NCI-H2081 (cell line): ENCODE measurements around the gene C1QTNF8.

Source experiments
- DNase-seq, 2 experiments: peaks; one replicate each; lab custom pipeline; 2025; lab: John Stamatoyannopoulos, UW

C1QTNF8 gene, protein sequence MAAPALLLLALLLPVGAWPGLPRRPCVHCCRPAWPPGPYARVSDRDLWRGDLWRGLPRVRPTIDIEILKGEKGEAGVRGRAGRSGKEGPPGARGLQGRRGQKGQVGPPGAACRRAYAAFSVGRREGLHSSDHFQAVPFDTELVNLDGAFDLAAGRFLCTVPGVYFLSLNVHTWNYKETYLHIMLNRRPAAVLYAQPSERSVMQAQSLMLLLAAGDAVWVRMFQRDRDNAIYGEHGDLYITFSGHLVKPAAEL

GRCh38 chr16:1096169-1097082, at the start of gene C1QTNF8:
C1QTNF8 (minus strand) TSS chr16:1096244; CDS start chr16:1094922, 1,322 bp downstream.
- no peak for DNase-seq

- DNase-seq: no peak
These were observed 49.5 kb upstream of the C1QTNF8 start for GRCh38 chr16:1145383-1146100.

GRCh38 chr16:1144476-1145382, 48.7 kb upstream of the C1QTNF8 start:
- DNase-seq: no peak

DNA sequence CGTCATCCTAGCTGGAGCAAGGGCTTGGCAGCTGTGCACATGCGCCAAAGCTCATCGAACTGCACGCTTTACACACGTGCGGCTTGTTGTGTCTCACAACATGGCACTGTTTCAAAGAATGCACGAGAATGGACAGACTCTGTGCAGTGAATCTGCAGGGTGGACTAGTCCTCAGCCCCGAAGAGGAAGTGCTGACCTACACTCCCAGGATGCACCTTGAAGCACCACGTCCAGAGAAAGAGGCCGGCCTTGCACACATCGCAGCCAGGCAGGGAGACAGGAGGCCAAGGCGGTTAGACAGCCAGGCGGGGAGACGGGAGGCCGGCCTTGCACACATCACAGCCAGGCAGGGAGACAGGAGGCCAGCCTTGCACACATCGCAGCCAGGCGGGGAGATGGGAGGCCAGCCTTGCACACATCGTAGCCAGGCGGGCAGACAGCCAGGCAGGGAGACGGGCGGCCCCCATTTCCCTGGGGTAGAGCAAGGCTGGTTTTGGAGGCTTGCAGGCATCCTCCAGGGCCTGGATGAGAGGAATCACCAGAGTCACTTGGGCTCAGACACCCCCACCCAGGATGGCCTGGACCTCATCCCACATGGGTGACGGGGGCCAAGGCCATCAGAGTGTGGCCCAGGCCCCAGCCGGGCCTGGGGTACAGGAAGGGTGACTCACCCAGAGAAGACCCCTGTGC, 47.9 kb upstream of the C1QTNF8 start:
- no peak for DNase-seq

DNA sequence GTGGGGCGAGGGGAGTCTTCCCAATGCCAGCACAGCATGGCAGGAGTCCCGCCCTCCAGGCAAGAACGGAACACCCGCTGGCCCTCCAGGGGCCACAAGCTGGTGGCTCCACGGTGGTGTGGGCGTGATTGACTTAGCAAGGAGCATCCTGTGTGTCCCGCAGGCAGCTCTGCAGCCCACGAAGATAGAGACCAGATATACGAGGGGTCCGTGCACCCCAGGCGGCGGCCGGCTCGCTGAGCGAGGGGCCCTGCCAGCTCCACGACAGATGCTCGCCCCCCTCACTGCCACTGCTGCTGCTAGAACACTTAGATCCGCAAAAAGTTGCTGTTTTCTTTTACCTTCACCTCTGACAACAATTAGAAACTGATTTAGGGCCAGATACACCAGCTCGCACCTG, 46.9 kb upstream of the C1QTNF8 start:
- no peak for DNase-seq

DNA sequence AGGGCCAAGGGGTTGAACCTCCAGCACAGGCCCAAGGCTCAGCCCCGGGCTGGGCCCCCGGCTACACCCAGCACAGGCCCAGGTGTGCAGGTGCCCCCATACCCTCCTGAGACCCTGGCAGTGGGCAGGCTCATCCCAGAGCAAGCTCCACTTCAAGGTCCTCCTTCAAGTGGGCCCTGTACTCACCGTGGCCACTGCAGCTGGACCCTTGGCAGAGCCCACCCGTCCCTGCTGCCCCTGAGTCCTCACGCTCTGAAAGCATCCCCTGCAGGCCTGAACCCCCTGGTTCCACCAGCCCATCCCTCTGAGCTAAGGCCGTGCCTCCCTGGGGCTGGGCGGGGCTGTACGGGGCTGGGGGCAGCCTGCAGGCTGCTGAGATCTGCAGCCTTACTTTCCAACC, 45.7 kb upstream of the C1QTNF8 start:
- no peak for DNase-seq

GRCh38 chr16:1141191-1141590, 45.1 kb upstream of the C1QTNF8 start:
- DNase-seq: no peak

GRCh38 chr16:1140582-1141162, 44.6 kb upstream of the C1QTNF8 start:
- DNase-seq: no peak

DNA sequence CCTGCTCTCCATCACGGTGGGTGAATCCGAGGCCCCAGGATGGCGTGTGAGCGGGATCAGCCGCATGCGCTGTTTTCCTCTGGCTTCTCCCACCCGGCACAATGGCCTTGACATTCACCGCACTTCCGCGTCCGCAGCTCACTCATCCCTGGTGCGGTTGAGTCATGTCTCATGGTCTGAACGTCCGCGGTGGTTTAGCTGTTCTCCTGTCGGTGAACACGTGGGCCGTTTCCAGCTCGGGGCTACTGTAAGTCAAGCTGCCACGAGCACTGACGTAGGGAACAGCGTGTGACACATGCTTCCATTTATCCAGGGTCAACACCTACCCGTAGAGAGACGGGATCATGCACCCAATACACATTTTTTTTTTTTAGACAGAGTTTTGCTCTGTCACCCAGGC, 41.6 kb upstream of the C1QTNF8 start:
- DNase-seq: no peak

DNA sequence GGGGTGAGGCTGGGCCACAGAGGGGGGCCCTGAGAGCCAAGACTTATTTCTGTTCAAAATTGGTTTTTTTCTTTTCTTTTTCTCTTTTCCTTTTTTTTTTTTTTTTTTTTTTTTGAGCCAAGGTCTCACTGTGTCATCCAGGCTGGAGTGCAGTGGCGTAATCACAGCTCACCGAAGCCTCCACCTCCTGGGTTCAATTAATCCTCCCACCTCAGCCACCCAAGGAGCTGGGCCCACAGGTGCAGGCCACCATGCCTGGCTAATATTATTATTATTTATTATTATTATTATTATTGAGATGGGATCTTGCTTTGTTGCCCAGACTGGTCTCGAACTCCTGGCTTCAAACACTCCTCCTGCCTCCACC, 39.4 kb upstream of the C1QTNF8 start:
- DNase-seq: no peak

DNA sequence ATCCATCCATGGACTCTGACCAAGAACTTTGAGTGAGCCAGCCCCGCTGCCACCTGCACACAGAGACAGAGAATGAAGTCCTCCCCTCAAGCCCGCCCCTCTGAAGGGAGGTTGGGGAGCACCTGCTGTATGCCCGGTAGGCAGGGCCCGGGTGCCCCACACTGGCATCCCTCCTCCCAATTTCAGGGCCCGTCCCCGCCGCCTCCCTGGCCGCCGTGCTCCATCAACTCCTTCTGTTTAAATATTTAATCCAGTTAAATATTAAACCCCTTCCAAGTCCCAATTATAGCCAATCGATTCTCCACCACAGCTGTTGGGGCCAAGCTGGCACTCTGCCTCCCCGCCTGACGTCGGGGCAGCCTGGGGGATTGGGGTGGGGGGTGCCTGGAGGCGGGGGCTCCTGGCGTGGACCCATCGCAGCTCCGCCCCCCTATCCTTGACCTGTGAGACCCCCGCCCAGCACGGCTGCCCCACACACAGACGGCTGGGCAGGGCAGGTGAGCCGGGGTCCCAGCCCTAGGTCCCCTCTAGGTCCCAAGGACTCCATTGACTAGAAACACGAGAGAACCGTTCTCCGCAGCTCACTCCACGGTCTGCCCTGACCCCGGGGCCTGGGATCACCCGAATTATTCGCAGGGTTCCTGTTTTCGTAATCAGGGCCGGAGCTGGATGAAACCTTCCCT, 38.9 kb upstream of the C1QTNF8 start:
- no peak for DNase-seq

DNA sequence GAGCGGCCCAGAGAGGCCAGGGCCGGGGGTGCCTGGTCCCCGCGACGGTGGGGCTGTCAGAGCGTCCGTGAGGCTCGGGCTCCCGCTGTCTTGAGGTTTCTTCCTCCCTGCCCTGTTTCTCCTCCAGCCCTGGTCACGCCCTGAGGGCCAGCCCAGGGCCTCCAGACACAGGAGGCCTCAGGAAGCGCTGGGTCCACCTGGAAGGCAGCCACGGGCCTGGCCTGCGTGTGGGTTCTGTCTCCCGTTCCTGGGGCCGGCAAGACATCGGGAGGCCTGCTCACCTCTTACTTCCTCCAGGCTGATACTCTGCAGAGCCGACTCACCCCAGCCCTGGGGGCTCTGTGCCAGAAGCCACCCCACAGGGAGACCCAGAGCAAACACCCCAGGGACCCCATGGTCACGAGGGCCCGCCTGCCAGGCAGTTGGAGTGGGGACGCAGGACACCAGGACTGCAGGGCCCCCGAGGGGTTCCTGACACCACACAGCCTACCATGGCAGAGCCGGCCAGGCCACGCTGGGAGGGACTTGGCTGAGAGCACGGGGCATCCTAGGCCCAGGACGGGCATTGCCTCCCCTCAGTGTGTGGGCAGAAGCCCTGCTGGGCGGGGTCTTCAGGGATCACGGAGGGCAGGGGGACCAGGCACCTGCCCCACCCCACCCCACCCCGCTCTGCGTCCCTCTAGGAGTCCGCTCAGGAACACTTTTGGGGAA, 37.9 kb upstream of the C1QTNF8 start:
- DNase-seq: no peak

- no peak for DNase-seq
These were observed 37.2 kb upstream of the C1QTNF8 start for GRCh38 chr16:1133271-1133670.

DNA sequence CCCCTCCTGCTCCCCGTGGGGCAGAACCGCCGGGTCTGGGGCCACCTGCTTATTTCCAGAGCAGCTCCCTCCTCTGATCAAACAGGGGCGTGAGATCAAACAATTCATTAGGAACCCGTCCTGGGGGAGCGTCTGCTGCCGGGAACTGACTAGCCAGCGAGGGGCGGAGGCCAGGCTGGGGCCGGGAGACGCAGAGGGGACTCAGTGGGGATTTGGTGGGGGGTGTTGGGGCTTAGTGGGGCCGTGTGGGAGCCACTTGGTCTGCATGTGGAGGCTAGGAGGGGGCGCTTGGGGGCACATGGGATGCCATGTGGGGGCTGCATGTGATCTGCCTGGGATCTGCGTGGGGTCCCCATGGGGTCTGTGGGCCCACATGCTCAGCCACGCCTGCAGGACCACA, 36.4 kb upstream of the C1QTNF8 start:
- no peak for DNase-seq

DNA sequence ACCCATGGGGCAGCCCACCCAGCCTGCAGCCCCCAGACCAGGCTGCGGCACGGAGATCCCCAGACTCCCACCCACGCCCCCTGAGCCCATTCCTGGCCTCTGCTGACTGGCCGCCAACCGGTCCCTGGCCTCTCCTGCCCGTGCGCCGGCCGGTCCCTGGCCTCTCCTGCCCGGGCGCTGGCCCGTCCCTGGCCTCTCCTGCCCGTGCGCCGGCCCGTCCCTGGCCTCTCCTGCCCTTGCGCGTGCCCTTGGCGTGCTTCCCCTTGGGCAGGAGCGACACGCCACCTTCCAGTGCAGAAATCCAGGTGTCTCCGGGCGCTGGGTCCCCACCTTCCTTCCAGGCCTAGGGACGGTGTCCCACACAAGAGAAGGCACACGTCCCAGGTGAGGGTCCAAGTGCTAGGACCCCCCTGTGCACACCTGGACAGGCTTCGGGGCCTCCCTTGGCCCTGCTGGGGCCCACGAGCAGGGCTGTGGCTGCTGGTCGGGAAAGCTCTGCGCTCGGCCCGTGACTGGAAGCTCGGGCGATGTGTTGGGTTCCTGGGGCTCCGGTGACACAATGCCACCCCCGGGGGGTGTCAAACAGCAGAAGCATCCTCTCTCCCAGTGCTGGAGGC, 35.4 kb upstream of the C1QTNF8 start:
- DNase-seq: no peak

GRCh38 chr16:1130382-1130781, 34.3 kb upstream of the C1QTNF8 start:
- DNase-seq: no peak

DNA sequence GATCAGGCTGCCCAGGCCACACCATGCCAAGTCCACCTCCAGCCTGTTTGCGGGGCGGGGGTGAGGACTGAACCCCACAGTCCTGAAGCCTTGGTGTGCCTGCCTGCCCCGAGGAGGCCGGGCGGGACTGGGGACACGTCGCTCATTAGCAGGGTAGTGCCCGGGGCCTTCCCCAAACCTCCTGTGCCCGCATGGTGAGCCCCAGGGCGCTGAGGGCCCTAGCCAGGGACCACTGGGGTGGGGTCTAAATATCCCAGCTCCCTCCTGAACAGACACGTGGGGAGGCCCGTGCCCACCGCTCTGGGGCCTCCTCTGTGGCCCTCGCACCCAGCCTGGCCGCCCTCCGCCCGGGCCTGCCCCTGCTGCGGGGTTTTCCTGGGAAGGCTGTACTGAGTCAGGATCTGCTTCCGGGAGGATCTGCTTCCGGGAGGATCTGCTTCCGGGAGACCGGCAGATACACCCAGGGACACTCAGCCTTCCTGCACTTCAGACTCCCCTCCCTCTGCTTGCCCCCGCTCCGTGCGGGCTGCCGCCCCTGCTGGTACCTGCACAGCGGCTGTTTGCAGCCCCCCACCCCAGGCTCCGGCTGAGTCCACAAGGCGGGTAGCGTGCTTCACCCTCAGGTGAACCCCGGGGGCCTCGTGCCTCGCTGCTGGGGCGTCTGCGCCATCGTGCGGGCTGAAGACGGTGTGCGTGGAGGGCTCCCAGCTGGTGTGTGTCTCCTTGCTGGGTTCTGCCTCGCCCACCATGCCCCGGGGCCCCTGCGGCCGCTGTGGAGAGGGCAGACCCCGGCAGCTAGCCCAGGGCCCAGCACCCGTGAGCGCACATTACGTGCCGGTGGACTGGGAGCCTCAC, 33.3 kb upstream of the C1QTNF8 start:
- DNase-seq: no peak
